HG03469 (cell line): ENCODE results near the gene TRIM67.

Experiments used
- ATAC-seq: cut with Tn5 transposase; IDR thresholded peaks from one replicate; pipeline ENCODE4 v1.9.1; 2021; ENCODE audit warnings: mild to moderate bottlenecking, moderate library complexity, moderate number of reproducible peaks; ENCODE audit not compliant: unreplicated experiment

The TRIM67 gene

DNA sequence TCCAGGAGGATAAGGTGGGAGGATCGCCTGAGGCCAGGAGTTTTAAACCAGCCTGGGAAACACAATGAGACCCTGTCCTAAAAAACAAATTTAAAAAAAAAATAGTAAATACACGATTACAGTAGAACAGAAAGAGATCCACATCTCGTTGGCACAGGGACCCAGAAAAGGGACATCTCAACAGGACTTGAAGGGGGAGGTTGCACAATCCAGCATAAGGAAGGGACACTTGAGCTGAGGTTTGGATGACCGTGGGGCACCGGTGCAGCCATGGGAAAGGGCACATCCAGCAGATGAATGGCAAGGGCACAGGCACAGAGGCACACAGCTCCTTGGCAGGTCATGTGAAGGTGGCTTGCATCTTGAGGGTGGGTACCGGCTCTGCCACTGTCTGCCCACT, 20.5 kb downstream of the TRIM67 start:
- ATAC-seq, result no peak

- no peak for ATAC-seq
Observed at GRCh38 chr1:231183639-231184590, 22.1 kb downstream of the TRIM67 start.

DNA sequence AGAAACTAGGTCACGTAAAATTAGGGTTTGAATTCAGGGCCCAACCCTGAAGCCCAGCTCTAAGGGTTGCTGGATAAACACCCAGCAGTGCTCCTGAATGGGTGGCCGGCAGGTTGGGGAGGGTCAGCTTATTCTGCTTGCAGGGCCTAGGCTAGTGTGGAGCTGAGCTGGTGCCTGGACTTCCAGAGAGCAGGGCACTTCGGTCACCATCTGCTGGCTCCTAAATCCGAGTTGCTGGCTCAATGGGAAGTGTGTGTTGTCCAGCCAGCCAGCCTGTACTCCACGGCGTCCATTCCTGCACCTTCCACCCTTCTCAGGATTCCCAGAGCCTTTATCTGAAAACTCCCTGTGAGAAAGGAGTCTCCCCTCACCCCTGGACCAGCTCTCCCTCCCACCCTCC, 23.0 kb downstream of the TRIM67 start:
- ATAC-seq, result no peak

- ATAC-seq, result no peak
Observed at GRCh38 chr1:231185391-231185790, 23.5 kb downstream of the TRIM67 start.

- ATAC-seq, result no peak
Observed at GRCh38 chr1:231186356-231187115, 24.7 kb downstream of the TRIM67 start.

DNA sequence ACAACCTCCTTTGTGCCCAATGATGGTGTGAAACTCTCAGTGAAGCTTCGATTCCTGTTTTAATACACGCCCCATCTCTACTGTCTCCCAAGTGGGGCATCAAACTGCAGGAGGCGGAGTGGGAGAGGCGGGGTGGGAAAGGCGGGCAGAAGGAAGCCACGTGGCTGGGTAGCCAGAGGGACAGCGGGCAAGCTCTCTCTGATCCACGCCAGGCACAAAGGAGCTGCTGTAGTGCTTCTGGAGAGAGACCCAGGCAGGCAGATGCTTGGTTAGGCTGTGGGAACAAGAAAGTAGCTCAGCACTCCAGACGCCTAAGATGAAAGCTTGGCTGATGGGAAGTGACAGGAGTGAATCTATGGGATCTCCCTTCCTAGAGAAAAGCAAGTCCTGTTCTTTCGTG, 25.7 kb downstream of the TRIM67 start:
- ATAC-seq, result no peak

GRCh38 chr1:231188072-231188471, 26.2 kb downstream of the TRIM67 start:
- no peak for ATAC-seq

- no peak for ATAC-seq
Observed at GRCh38 chr1:231188768-231189167, 26.9 kb downstream of the TRIM67 start.

GRCh38 chr1:231189683-231190270, 27.9 kb downstream of the TRIM67 start:
- ATAC-seq, result no peak

DNA sequence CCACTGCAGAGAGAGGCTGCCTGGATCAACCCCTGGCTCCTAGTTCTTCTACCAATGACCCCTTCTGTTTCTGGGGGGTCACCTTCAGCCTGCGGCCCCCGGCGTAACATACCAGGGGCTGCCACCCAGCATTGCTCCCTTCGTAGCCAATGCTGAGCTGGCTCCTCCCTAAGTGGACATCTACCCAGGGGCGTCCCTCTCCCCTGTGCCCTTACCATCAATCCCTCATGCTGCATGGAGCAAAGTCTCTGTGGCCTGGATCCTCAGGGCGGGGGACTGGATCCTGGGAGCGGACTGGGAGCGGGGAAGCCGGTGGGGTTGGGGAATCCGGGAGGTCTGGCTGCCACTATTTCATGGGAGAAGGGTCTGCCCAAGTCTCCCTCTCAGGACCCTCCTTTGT, 28.6 kb downstream of the TRIM67 start:
- no peak for ATAC-seq

DNA sequence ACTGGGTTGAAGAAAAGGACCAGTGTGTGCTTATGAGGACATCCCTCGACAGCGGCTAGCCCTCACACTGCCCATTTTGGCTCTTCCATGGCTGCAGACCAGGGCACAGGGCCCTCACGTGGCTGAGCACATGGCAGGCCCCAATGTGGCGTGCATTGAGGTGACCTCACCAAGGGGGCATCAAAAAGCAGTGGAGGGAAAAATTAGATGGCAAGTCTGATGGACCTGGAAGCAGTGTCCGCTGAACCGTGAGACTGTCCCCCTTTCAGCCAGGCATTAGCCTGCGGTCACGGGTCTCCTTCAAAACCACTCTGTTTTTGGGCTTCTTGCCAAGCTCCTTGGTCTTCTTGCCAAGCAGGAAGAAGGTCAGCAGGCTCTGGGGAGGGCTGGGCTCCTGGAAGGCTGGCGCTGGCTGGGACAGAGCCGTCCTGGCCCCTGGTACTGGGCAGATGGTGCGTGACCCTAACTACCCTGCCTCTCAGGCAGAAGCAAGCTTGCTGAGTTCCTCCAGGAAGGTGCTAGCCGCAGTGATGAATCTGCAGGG, 30.8 kb downstream of the TRIM67 start:
- no peak for ATAC-seq

DNA sequence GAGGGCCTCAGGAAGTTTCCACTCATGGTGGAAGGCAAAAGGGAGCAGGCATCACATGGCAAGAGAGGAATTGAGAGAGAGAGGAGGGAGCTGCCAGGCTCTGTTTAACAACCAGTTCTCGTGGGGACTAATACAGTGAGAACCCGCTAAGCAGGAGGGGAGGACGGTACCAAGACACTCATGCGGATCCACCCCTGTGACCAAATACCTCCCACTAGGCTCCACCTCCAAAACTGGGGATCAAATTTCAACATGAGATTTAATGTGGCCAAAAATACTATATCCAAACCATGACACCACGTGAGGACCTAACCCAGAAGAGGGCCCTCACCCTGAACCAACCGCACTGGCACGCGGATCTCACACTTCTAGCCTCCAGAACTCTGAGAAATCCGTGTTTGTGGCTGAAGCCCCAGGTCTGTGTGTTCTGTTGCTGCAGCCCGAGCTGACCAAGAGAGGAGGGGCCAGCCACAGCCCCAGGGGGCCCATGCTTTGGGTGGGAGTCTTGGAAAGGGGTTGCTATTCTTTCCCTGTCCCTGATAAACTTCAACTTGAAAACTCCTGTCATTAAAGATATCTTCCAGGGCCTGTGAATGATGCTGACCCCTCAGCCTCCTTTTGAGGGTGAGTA, 32.0 kb downstream of the TRIM67 start:
- ATAC-seq, result no peak

DNA sequence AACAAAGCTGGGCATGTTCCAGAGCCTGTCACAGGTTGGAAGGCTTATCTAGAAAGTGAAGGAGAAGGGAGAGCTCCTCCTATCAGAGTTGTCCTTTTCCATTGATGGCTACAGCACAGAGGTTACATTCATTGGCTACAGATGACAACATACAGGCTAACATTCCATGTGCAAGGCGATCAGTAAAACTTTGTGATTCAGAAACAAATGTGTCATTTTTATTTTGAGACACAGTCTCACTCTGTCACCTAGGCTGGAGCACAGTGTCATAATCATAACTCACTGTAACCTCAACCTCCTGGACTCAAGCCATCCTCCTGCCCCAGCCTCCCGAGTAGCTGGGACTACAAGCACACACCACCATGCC, 32.6 kb downstream of the TRIM67 start:
- ATAC-seq, result no peak

DNA sequence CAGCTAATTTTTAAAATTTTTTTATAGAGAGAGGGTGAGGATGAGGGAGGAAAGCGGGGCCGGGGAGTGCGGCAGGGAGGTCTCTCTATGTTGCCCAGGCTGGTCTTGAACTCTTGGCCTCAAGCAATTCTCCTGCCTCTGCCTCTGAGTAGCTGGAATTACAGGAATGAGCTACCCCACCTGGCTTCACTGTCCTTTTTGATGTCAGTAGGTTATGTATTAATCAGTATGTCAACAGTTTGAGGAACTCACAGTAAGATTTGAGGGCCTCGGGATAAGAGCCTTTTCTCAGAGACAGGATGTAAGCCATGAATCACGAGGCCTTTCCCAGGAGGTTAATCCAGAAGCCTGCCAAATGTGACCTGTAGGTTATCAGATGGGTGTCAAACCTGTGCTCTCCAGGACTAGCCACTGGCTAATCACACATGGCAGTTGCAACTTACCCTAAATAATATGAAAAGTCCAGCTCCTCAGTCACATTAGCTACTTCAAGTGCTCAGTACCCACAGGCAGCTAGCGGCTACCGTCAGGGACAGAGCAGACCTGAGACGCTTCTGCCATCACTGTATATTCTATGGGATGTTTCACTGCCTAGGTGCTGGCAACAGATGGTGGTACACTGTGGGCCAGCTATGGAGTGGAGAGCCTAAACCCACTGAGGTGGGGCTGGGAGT, 33.1 kb downstream of the TRIM67 start:
- no peak for ATAC-seq

- no peak for ATAC-seq
Observed at GRCh38 chr1:231196307-231196706, 34.4 kb downstream of the TRIM67 start.

GRCh38 chr1:231196728-231197127, 34.9 kb downstream of the TRIM67 start:
- no peak for ATAC-seq

GRCh38 chr1:231199868-231200267, 38.0 kb downstream of the TRIM67 start:
- ATAC-seq, result no peak

GRCh38 chr1:231200388-231201031, 38.7 kb downstream of the TRIM67 start:
- no peak for ATAC-seq

- no peak for ATAC-seq
Observed at GRCh38 chr1:231201375-231201978, 39.6 kb downstream of the TRIM67 start.
